HT1080 (cell line): Measurements from ENCODE around the gene JUNB. TPM values are rescaled to one million over a fixed set of nuclear protein-coding genes. Genes with fewer than 3 reads are reported as not detected.
"Not testable (repeated sequence)": the region's sequence is repeated elsewhere in the genome, so short reads cannot be mapped to it uniquely, and the experiment has no call there.

Source experiments
- DNase-seq: peaks from one replicate; pipeline ENCODE4 v3.0.0-alpha.2; 2015; ENCODE audit warnings: low read depth
- total RNA-seq: library from RNA; depleted of rRNA; stranded (reverse); fragments of >200 nt; shearing (Covaris generic); gene quantifications from 2 replicates; pipeline ENCODE4 v1.2.3, GENCODE V29; 2014

JUNB gene
- total RNA-seq, 1 experiment from 2014 or later = 38.1 TPM

DNA sequence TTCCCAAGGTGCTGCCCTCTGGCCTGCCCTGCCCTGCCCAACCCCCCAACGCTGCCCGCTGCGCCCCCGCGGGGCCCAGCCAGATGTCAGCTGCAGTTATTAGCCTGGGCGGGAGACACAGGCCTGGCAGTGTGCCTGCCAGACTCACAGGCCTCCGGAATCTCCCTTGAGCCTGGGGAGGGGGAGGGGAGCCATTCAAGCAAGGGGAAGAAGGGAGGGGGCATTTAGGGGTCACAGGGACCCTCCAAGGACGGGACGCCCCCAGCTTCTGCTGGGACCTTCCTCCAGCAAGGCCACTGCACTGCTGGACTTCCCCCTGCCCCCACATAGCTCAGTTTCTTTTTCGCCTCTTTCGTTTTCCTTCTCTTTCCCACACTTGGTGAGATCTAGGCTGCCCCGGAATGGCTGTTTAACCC is 2.6 kb upstream of the JUNB start:
- no peak for DNase-seq

DNA sequence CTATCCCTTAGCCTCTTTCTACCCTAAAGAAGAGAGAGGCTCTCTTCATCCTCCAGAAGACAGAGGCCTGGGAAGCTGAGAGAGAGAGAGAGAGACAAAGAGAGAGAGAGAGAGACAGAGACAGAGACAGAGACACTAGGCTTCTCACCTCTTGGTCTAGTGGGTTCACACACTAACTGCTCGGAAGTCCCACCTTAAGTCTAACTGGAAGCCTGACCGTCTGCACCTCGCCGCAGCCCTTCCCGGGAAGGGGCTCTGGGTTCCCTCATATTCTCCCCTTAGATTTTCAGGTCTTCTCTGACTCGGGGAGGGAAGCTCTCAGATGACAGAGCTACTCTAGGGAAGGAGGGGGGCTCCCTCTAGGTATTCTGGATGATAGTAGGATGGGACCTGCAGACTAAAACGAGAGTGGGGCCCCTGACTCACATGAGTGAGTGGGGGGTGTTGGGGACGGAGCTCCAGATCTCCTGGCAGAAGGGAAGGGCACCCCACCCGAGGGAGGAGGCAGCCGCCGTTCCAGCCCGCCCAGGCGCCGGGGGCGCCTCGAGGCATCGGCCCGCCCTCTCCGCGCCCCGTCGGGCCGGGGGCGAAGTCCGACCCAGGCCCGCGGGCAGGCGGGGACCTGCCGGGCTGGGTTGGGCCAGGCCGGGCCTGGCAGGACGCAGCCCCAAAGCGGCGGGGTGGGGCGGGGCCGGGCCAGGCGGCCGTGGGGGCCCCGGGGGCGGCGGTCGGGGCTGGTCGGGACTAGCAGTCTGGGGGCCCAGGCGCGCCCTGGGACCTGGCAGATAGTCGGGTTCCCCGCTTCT is 2.0 kb upstream of the JUNB start:
- DNase-seq = no peak

DNA sequence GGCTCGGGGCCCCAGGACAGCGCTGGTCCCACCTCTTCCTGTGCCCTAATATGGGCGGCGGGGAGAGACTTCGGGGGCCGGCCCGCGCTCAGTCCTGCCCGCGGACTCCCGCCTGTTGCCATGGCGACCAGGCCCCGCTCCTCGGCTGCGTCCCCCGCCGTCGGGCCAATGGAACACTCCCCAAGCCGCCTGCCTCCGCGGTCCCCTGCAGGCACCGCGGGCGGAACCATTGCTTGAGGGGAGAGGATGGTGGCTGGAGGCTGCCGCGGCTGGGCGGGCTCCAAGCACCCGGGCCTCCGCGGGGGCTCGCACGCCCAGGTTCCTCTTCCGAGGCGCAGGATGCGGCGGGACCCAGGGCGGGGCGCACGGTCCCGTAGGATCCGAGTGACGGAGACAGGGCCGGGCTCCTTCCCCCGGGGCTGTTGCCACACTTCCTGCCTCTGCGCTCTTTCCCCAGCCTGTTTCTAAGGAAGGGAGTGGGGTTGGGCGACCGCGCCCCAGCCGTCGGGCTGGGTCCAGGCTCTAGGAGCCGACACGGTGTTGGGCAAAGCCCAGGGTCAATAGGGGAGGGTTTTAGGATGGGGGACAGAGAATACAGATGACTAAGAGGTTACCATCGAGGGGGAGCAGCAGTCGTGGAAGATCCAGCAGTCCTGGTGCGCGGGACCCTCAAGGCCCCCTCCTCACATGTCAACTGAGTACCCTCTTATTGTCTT is 1.2 kb upstream of the JUNB start:
- peak; percentile 94 for DNase-seq

DNA sequence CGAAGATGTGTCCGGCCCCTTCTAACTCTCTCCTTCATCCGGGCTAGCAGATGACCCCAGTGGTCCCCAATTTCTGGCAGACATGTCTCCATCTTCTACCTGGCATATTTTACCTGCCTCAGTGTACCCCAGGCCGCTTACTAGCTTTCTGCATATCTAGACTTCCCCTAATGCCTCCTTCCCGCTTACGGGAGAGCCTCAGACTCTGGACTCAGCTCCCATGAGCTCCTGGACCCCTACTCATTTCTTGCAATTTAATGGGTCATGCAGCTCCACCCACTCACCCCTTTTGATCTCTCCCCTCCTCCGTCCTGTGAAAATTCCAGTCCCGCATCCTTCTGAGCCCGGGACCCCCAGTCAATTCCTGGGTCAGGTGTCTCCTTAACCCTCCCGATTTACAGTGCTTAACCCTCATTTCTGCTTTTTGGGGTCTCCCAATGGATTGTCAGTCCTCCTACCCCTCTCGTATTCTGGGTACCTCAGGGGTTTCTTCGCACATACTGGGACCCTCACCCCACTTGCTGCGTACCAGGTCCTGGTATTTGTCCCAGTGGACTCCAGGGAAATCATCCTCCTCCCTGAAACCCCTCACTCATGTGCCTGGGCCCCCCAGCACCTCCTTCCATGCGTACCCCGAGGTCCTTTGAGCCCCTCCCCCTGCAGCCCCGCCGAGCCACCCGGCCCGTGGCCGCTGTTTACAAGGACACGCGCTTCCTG is 500 bp upstream of the JUNB start:
- DNase-seq = no peak

DNA sequence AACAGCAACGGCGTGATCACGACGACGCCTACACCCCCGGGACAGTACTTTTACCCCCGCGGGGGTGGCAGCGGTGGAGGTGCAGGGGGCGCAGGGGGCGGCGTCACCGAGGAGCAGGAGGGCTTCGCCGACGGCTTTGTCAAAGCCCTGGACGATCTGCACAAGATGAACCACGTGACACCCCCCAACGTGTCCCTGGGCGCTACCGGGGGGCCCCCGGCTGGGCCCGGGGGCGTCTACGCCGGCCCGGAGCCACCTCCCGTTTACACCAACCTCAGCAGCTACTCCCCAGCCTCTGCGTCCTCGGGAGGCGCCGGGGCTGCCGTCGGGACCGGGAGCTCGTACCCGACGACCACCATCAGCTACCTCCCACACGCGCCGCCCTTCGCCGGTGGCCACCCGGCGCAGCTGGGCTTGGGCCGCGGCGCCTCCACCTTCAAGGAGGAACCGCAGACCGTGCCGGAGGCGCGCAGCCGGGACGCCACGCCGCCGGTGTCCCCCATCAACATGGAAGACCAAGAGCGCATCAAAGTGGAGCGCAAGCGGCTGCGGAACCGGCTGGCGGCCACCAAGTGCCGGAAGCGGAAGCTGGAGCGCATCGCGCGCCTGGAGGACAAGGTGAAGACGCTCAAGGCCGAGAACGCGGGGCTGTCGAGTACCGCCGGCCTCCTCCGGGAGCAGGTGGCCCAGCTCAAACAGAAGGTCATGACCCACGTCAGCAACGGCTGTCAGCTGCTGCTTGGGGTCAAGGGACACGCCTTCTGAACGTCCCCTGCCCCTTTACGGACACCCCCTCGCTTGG is 966 bp downstream of the JUNB start:
- peak; percentile 60 for DNase-seq

DNA sequence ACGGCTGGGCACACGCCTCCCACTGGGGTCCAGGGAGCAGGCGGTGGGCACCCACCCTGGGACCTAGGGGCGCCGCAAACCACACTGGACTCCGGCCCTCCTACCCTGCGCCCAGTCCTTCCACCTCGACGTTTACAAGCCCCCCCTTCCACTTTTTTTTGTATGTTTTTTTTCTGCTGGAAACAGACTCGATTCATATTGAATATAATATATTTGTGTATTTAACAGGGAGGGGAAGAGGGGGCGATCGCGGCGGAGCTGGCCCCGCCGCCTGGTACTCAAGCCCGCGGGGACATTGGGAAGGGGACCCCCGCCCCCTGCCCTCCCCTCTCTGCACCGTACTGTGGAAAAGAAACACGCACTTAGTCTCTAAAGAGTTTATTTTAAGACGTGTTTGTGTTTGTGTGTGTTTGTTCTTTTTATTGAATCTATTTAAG is 1.6 kb downstream of the JUNB start:
- no peak for DNase-seq

DNA sequence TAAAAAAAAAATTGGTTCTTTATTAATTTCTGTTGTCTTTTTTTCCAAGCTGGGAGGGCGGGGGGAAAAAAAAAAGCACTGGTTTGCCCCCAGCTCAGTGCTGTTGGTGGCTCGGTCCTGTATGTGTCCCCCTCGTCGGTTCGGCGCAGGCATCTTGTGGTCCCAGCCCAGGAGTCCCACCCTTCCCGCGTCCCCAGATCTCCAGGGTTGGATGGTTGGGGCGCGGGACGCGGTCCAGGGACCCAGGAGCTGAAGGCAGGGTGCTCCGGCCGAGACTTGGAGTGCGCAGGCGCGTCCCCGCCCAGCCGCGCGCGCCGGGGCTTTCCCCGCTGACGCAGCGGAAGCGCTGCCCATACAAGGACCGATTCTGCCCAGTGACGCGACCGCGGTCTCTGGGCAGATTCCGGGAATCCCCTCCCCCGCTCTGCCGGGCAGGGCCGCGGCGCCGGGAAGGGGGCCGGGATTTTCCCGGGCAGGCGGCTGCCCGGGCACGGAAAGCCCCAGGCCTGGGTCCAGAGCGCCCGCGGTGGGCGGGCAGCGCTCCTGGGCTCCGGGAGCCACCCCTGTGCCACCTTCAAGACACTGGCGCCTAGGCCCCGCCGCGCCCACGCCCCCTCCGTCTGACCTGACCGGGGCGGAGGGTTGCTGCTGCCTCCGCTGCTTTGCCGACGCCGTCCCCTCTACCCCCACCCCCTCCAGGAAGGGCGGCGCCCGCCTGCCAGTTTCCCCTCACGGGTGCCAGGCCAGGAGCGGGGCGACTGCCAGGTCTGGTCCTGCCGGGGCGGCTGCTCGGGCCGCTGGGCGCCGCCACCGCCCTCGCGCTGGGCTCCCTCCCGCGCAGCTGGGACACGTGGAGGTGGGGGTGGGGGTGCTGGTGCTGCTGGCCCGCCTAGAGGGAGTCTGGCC is 2.3 kb downstream of the JUNB start:
- peak; percentile 90 for DNase-seq

DNA sequence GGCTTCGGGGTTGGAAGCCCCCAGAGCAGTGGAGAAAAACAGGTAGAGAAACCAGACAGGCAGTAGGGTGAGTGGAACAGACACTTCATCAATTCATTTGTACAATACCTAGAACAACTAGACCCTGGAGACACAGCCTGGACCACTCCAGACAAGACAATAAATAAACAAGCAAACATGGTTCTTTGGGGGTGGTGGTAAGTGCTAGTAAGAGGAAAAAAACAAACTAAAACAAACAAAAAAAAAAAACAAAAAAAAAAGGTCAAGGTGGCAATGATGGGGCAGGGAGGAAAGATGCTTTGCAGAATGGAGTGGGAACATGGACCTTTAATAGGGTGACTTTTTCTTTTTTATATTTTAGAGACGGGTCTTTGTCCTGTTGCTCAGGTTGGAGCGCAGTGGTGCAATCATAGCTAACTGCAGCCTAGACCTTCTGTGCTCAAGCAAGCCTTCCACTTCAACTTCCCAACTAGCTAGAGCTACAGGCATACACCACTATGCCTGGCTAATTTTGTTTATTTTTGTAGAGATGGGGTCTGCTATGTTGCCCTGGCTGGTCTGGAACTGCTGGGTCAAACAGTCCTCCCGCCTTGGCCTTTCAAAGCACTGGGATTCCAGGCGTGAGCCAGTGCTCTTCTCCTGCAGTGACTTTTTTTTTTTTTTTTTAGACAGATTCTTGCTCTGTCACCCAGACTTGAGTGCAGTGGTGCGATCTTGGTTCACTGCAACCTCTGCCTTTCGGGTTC is 3.1 kb downstream of the JUNB start:
- no peak for DNase-seq

DNA sequence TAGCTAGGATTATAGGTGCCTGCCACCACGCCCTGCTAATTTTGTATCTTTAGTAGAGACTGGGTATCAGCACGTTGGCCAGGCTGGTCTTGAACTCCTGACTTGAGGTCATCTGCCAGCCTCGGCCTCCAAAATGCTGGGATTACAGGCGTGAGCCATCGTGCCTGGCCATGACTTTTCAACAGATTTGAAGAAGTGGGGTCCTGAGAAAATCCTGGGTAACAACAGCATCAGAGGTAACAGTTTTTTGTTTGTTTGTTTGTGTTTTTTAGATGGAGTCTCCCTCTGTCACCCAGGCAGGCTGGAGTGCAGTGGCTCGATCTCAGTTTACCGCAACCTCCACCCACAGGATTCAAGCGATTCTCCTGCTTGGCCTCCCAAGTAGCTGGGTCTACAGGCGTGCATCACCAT is 3.7 kb downstream of the JUNB start:
- no peak for DNase-seq

DNA sequence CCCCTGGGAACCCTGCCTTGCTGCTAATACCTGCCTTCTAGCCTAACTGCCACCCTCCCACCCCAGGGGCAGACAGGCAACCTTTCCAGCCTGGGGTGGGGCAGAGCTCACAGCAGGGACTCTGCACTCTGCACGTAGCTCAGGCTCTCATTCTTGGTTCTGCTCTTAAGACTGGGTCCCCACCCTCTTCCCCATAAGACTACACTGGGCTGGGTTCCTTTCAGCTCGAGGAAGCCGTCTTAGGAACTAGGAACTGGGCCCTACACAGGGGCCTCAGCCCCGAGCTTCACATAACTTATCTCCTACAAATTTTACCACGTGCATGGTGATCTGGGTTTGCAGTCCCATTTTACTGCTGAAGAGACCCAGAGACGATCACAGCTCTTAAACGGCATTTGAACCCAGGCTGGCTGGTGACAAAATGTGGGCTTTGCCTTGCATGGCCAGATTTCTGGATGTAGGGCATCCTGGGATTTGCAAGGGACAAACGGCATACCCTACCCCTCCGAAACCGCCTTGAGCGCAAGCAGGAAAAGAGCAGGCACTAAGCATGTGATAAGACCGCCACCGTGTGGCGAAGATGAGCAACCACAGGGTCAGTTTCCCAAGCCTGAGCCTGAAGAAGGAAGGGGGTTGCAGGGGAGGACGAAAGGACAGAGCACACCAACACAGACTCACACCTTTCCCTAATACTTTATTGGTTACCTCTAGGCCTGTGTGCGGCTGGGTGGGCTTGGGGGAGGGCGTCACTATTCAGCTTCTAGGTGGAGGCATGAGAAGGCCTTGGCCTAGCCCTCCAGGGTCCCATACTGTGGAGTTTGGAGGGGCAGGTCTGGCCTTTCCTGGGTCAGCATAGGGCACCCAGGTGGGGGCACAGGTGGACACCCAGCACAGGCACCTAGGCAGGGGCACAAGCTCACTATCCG is 5.1 kb downstream of the JUNB start:
- DNase-seq = peak; percentile 71

DNA sequence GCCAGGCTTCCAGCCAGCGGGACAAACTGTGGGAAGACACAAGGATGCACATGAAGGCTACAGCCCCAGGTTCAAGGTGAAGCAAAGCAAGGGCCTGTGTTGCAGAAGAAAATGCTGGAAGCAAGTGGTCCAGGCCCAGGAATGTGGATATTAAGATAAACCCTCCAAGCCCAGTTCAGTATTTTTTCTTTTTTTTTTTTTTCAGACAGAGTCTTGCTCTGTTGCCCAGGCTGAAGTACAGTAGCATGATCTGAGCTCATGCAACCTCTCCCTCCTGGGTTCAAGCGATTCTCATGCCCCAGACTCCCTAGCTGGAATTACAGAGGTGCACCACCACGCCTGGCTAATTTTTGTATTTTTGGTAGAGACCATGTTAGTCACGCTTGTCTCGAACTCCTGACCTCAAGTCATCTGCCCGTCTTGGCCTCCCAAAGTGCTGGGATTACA is 5.9 kb downstream of the JUNB start:
- no peak for DNase-seq

DNA sequence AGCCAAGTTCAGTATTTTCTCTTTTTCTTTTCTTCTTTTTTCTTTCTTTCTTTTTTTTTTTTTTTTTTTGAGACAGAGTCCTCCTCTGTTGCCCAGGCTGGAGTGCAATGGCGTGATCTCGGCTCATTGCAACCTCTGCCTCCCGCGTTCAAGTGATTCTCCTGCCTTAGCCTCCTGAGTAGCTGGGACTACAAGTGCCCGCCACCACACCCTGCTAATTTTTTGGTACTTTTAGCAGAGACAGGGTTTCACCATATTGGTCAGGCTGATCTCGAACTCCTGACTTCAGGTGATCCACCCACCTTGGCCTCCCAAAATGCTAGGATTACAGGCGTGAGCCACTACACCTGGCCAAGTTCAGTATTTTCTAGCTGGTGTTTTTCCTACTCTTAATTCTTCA is 6.3 kb downstream of the JUNB start:
- not testable (repeated sequence) for DNase-seq

DNA sequence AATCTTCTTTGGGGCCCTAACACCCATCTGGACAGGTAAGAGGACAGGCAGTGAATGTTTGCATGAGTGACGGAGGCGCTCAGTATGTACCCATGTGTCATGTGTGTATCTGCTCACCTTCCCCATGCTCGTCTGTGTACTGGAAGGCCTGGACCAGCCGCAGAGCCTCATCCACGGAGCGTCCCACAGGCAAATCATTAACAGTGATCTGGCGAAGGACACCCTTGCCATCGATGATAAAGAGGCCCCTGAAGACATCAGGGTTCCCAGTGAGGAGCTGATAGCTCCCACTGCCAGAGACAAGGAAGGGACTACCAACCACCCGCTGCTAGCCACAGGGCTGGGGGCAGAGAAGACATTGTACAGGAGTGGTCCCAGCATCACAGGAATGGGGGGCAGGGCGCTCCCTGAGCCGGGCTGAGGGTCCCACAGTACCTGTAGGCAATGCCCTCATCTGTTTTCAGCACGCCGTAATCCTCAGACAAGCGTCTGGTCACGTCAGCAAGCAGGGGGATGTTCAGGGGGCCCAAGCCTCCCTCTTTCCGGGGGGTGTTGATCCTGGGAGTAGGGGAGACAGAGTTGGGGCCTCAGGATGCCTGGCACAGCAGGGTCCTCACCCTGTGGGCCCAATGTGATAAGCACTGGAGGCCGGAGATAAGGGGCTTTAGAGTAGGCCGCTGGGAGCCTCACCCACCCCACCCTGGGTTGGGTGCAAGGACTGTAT is 8.6 kb downstream of the JUNB start:
- DNase-seq = no peak

DNA sequence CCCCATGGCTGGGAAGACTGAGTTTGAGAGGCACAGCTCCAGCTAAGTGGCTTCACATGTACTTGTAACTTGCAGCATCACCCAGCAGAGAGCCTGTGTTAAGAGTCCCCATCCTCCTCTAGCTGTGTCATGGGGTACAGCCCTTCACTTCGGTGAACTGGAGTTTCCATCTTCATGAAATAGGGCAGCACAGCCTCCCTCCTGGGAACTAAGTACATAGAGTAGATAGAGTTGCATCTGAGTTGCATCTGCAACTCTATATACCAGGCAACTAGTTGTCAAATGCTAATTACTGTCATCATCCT is 9.1 kb downstream of the JUNB start:
- no peak for DNase-seq

DNA sequence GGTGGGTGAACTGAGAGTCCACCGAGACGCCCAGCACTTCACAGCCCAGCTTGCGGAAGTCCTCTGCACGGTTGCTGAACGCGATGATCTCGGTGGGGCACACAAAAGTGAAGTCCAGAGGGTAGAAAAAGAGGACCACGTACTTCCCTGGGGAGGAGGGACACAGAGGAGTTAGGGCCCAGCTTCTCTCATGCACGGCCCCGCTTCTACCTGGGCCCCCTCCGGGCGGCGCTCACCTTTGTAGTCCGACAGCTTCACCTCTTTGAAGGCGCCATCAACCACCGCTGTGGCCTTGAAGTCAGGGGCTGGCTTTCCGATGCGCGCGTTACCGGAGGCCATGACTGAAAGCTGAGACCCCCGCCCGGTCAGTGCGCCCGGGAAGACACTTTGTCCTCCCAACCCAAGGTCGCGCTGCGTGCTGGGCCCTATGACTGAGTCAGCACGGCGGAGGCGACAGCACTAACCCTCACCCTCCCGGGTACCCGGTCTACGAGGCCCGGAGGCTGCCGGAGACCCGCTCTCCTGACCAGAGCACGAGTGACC is 9.7 kb downstream of the JUNB start:
- DNase-seq = no peak

DNA sequence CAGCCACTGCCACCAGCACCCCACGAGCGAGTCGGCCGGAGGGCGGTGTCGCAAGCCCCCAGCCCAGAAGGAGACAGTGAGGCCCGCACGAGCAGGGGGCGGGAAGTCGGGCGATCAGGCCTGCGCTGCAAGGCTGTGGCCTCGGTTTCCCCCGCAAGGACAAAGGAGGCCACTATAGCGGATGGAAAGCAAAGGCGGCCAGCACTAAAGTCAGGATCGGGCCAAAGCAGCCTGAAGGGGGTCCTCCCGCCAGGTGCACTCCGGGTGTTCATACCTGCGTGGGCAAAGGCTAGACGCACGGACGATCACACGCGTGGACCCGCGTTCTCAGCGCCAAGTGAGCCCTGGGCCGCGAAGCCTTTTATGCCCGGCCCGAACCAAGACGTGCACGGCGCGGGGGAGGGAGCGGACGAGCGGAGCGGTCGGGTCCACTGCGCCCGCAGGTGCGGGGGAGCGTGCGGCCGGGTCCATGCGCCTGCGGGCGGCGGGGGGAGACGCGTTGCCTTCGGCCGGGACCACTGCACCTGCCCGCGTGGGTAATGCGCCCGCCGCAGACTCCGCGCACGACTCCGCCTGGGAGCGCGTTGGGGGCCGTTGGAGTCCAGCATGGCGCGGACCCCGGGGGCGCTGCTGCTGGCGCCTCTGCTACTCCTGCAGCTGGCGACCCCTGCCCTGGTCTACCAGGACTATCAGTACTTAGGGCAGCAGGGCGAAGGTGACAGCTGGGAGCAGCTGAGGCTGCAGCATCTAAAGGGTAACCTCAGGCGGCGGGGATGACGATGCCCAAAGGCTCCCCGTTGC is 10.4 kb downstream of the JUNB start, which contains the start of the genes PRDX2 and THSD8:
TSS of gene PRDX2 (minus strand) at position 335 of the 801 bp plus-strand sequence. CDS start 539 bp downstream, outside the sequence.
TSS of gene THSD8 (plus strand) at position 604 of the 801 bp plus-strand sequence. CDS start at position 607, 3 bp downstream.
- no peak for DNase-seq
